GM18498 (cell line): Measurements from ENCODE around the gene OLFML1.
A peak's percentile ranks its signal among the peaks of the same experiment; 100 is the strongest.

ENCODE experiments used
- ATAC-seq: cut with Tn5 transposase; IDR thresholded peaks from one replicate; pipeline ENCODE4 v1.9.1; 2021; ENCODE audit warnings: mild to moderate bottlenecking, moderate library complexity; ENCODE audit not compliant: unreplicated experiment

The OLFML1 gene

GRCh38 chr11:7473717-7474116 lies 11.6 kb upstream of the OLFML1 start:
- peak; percentile 90 for ATAC-seq

- no peak for ATAC-seq
These were observed 5.2 kb upstream of the OLFML1 start for GRCh38 chr11:7480113-7480512.

DNA sequence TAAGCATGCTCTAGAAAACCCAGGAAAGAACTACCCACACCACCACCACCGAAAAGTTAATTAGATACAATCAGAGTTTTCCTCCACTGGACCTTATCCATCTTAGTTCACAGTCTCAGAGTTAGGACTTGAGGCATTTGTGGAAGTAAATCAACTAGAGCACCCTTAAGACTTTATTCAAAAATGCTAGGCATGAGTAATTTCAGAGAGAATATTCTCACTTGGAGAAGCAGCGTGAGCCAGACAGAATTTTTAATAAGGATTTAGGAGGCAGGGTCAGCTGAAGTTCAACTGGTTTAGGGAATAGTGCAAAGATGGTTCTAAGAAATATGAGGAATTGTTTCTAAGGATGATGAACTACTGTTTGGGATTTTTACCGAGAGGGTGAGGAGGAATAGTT lies 1.2 kb upstream of the OLFML1 start:
- no peak for ATAC-seq

GRCh38 chr11:7484645-7485044 lies 661 bp upstream of the OLFML1 start:
- ATAC-seq = no peak

GRCh38 chr11:7486098-7486780 lies 933 bp downstream of the OLFML1 start:
- ATAC-seq = no peak

GRCh38 chr11:7486781-7487140 lies 1.5 kb downstream of the OLFML1 start:
- no peak for ATAC-seq

GRCh38 chr11:7487360-7487759 lies 2.1 kb downstream of the OLFML1 start:
- no peak for ATAC-seq

DNA sequence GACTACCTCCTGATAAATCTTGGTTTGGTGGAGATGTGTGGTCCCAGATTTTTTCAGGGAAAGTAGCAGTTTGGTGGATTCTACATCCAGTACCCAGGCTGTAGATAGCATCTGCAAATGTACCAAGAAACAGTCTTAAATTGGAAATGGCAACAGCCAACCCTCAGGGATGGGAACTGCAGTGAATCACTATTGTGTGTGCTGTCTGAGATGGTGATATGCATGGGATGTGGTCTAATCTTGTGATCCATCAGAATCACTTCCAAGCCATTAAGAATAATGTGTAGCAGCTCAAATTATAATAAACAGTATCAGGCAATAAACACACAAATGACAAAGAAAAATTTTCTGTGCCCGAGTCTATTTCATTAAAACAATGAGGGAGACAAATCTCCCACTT lies 3.4 kb downstream of the OLFML1 start:
- ATAC-seq = no peak

DNA sequence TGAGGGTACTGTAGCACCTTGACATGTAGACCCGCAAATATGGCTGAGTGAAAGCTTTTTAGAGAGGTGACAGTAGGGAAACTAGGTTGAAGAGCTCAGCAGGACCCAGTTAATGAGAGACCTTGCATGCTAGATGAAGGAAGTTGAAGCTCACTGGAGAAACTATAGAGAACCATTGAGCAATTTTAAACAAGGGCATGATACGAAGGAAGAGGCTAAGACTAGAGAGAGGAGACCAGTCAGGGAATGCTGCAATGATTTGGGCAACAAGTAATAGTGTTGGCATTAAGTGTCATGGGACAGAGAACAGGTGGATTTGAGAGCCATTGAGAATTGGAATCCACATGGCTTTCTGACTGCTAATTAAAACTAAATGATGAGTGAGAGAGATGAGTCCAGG lies 4.1 kb downstream of the OLFML1 start:
- ATAC-seq = no peak

DNA sequence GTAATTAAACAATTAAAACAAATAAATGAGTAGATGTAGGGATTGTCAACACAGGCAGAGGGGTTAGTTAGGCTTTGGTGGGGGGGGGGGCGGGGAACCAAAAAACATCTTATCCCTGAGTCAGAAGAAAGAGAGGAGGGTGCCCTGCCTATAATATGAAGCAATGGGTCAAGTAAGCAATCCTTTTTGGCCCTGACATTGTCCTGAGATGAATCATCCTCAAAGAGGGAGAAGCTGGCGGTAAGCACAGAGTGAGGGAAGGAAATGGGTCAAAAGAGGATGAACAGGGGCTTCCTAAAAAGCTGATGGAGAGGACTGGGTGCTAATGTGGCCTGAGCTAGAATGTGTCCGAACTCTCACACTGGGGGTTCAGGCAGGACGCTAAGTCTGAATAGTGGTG lies 4.7 kb downstream of the OLFML1 start:
- ATAC-seq = no peak

DNA sequence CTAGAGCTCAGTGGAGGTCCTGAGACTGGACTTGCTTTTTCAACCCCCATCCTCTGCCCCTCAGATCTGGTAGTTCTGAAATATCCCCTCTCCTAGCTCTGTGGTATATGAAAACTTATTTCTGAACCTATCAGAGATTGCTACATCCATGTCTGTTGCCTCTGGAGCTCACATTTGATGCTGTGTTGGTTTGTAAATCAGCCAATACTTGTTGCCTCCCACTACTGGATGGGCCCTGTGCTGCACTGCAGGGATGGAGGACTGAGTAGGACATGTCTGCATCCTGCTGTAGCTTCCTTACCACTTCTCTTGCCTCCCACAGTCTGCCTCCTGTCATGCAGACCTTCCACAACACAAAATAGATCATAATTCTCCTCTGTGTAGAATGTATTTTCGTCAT lies 5.2 kb downstream of the OLFML1 start:
- ATAC-seq = no peak

- ATAC-seq = no peak
These were observed 6.9 kb downstream of the OLFML1 start for GRCh38 chr11:7492253-7492652.

DNA sequence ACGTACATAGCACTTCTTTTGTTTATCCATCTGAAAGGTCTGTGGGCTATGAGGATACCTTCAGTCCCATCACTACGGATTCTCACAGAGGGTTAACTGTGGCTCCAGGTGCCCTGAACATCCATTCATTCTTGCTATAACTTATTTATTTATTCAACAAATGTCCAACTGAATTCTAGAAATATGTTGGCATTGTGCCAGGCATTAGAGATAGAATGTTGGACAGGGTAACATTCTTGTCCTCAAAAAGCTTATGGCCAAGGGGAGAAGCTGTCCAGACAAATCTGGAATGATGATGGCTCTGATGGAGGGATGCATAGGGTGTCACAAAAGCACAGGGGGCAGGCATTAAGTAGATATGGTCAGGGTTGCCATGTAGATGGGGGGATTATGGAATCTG lies 8.4 kb downstream of the OLFML1 start:
- no peak for ATAC-seq

- no peak for ATAC-seq
These were observed 8.9 kb downstream of the OLFML1 start for GRCh38 chr11:7494086-7494745.

DNA sequence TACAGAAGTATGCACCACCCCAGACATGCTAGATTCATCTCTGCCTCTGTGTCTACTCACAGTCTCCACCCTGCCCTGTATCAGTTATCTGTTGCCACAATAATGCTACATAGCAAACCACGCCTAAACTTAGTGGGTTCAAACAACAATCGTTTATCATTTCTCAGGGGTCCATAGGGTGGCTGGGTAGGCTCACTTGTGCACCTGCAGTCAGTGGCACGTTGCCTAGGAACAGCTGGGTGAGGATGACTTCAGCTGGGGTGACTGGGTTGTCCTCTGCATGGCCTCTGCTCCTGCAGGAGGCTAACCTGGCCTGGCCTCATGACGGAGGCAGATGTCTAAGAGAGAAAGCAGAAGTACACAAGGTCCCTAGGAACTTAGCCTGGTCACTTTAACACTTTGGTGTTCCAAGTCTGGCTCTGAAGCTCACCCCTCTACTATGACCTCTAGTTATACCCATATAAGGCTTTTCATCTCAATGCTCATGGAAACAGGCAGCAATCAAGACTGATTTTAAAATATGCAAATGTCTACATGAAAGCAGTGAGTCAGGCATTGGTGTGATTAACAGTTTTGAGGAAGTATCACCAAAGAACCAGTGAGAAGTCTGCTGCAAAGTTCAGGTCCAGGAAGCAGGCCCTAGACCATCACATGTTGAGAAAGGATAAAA lies 10.7 kb downstream of the OLFML1 start:
- ATAC-seq = peak; percentile 90

GRCh38 chr11:7498193-7498592 lies 12.9 kb downstream of the OLFML1 start:
- ATAC-seq = no peak

GRCh38 chr11:7499081-7499480 lies 13.8 kb downstream of the OLFML1 start:
- no peak for ATAC-seq

- no peak for ATAC-seq
These were observed 14.9 kb downstream of the OLFML1 start for GRCh38 chr11:7500251-7500650.

DNA sequence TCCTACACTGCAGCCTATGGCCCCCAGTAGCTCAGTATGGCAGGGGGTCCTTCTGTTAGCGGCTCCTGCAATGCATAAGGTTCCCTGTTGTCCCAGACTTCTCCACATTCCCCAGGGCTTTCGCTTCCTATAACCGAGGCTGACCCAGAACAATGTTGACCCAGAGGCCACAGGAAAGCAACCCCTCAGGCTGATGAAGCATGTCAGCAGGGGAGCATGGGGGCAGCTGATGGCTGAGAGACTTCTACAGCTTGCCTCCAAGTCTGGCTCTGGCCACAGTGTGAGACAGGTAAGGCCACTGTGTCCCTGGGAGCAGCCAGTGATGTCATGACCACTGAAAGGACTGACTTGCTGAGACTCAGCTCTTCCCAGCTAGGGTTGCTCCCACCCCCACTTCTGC lies 15.9 kb downstream of the OLFML1 start:
- no peak for ATAC-seq

DNA sequence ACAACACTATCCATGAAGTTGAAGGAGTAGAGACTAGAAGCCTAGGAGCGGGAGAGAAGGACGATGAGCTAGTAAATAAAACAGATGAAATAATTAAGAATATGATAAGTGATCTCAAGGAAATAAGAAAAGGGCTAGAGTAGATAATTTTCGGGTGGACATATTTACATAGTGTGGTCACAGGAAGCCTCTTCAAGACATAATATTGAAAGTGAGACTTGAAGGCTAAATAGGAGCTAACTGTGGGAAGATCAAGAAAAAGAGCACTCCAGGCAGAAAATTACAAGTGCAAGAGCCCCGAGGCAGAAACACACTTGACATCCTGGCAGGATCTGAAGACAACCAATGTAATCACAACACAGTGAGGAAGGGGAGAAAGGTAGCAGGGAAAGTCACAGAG lies 16.6 kb downstream of the OLFML1 start:
- peak; percentile 54 for ATAC-seq

DNA sequence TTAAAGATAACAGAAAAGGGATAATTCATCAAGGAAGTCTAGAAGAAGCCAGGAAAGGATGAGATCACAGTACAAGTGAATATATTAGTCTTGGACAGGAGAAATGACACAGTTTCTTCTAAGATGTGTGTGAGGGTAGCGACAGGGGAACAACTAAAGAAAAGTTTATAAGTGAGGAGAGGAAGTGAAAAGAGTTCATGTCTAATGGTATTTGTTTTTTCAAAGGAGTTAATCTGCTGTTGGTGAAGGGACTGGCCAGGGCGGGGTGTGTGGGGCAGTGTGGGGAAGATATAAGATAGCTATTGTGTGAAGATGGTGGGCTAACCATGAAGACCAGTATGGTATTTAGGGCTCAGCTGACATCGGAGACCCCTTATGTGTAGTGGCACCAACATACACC lies 20.9 kb downstream of the OLFML1 start:
- ATAC-seq = no peak

GRCh38 chr11:7508087-7508486 lies 22.8 kb downstream of the OLFML1 start:
- ATAC-seq = no peak
